GM23338 (cell line): Measurements from ENCODE around the gene THRB.

ENCODE experiments used
- CREB1 ChIP-seq: fragments of 250-450 bp; sonication (Bioruptor Pico); IDR thresholded peaks from 2 replicates; pipeline ENCODE4 v1.5.0; 2020; ENCODE audit warnings: low read depth, mild to moderate bottlenecking, moderate library complexity
- EZH2 ChIP-seq: fragments of 200-600 bp; sonication (generic); IDR thresholded peaks from one replicate; pipeline ENCODE4 v1.8.0; 2017; ENCODE audit warnings: antibody characterized with exemption, mild to moderate bottlenecking, low read depth; ENCODE audit not compliant: unreplicated experiment
- EZH2phosphoT487 ChIP-seq: fragments of 200-600 bp; sonication (generic); IDR thresholded peaks from one replicate; pipeline ENCODE4 v1.8.1; 2018; ENCODE audit warnings: antibody characterized with exemption; ENCODE audit not compliant: unreplicated experiment
- JUNB ChIP-seq: IDR thresholded peaks from one replicate; pipeline ENCODE4 v1.6.1; 2016; ENCODE audit warnings: antibody characterized with exemption; ENCODE audit not compliant: unreplicated experiment
- NANOG ChIP-seq: IDR thresholded peaks from 2 replicates; pipeline ENCODE4 v1.6.1; 2016; ENCODE audit warnings: antibody characterized with exemption, borderline replicate concordance
- POLR2AphosphoS5 ChIP-seq: IDR thresholded peaks from 2 replicates; pipeline ENCODE4 v1.6.1; 2016; ENCODE audit warnings: antibody characterized with exemption, low read depth
- ZNF114 ChIP-seq: fragments of 250-450 bp; sonication (Bioruptor Pico); IDR thresholded peaks from 2 replicates; pipeline ENCODE4 v1.5.0; 2020; ENCODE audit warnings: mild to moderate bottlenecking, moderate library complexity
- ZNF331 ChIP-seq: fragments of 250-450 bp; sonication (Bioruptor Pico); IDR thresholded peaks from 2 replicates; pipeline ENCODE4 v1.5.0; 2020; ENCODE audit warnings: low read depth, mild to moderate bottlenecking, moderate library complexity
- TF ChIP-seq, protein P1 (sequence below), 2 experiments: fragments of 200-600 bp in 1 of 2; sonication (generic) in 1 of 2; conservative IDR thresholded peaks; 2 replicates each; pipeline versions ENCODE4 v1.5.1 to v1.6.1; 2016 to 2017; ENCODE audit warnings: antibody characterized with exemption in 2 of 2, low read depth in 2 of 2, mild to moderate bottlenecking in 2 of 2, moderate library complexity in 1 of 2
- TF ChIP-seq, protein P2 (sequence below): IDR thresholded peaks from one replicate; pipeline ENCODE4 v1.6.1; 2018; ENCODE audit warnings: antibody characterized with exemption; ENCODE audit not compliant: unreplicated experiment
- TF ChIP-seq, protein P3 (sequence below): IDR thresholded peaks from 2 replicates; pipeline ENCODE4 v1.6.1; 2016; ENCODE audit warnings: antibody characterized with exemption
- TF ChIP-seq, protein P4 (sequence below): fragments of 250-450 bp; sonication (Bioruptor Pico); IDR thresholded peaks from 2 replicates; pipeline ENCODE4 v1.5.0; 2020; ENCODE audit warnings: mild to moderate bottlenecking, moderate library complexity

DNA sequence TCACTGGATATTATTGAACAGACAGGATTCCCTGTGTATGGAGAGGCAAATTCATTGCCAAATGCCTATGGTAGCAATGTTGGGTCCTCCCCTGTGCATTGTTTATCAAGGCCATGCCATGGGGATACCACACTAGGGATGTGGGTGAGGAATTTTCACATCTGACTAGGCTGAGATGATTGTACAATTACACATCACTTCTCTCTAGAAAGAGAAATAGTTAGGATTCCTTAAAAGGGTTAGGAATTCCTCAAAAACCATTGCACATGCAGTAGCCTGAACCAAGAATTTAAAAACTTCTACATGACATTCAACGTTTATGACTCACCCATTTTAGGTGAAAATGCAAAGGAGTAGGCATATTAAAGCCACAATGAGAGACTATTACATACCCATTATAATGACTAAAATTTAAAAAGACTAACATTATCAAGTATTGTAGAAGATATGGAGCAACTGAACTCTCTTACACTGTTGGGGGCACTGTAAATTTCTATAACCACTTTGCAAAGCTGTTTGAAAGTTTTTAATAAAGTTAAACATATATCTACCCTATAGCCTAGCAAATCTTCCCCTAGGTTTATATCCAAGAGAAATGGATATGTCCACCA lies 175.9 kb downstream of the THRB start:
- TF ChIP-seq, protein P1, sequence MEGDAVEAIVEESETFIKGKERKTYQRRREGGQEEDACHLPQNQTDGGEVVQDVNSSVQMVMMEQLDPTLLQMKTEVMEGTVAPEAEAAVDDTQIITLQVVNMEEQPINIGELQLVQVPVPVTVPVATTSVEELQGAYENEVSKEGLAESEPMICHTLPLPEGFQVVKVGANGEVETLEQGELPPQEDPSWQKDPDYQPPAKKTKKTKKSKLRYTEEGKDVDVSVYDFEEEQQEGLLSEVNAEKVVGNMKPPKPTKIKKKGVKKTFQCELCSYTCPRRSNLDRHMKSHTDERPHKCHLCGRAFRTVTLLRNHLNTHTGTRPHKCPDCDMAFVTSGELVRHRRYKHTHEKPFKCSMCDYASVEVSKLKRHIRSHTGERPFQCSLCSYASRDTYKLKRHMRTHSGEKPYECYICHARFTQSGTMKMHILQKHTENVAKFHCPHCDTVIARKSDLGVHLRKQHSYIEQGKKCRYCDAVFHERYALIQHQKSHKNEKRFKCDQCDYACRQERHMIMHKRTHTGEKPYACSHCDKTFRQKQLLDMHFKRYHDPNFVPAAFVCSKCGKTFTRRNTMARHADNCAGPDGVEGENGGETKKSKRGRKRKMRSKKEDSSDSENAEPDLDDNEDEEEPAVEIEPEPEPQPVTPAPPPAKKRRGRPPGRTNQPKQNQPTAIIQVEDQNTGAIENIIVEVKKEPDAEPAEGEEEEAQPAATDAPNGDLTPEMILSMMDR (conservative IDR thresholded peaks at IDR 0.05; ENCODE audit: low read depth in 2 of 2), result no peak
- TF ChIP-seq EZH2, result no peak
- TF ChIP-seq, protein P2, sequence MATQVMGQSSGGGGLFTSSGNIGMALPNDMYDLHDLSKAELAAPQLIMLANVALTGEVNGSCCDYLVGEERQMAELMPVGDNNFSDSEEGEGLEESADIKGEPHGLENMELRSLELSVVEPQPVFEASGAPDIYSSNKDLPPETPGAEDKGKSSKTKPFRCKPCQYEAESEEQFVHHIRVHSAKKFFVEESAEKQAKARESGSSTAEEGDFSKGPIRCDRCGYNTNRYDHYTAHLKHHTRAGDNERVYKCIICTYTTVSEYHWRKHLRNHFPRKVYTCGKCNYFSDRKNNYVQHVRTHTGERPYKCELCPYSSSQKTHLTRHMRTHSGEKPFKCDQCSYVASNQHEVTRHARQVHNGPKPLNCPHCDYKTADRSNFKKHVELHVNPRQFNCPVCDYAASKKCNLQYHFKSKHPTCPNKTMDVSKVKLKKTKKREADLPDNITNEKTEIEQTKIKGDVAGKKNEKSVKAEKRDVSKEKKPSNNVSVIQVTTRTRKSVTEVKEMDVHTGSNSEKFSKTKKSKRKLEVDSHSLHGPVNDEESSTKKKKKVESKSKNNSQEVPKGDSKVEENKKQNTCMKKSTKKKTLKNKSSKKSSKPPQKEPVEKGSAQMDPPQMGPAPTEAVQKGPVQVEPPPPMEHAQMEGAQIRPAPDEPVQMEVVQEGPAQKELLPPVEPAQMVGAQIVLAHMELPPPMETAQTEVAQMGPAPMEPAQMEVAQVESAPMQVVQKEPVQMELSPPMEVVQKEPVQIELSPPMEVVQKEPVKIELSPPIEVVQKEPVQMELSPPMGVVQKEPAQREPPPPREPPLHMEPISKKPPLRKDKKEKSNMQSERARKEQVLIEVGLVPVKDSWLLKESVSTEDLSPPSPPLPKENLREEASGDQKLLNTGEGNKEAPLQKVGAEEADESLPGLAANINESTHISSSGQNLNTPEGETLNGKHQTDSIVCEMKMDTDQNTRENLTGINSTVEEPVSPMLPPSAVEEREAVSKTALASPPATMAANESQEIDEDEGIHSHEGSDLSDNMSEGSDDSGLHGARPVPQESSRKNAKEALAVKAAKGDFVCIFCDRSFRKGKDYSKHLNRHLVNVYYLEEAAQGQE, result no peak
- TF ChIP-seq POLR2AphosphoS5, result no peak
- TF ChIP-seq ZNF114 (CRISPR knock-in tag), result no peak
- TF ChIP-seq ZNF331 (CRISPR knock-in tag), result no peak
- TF ChIP-seq CREB1 (CRISPR knock-in tag), result no peak
- TF ChIP-seq EZH2phosphoT487, result no peak
- TF ChIP-seq, protein P3, sequence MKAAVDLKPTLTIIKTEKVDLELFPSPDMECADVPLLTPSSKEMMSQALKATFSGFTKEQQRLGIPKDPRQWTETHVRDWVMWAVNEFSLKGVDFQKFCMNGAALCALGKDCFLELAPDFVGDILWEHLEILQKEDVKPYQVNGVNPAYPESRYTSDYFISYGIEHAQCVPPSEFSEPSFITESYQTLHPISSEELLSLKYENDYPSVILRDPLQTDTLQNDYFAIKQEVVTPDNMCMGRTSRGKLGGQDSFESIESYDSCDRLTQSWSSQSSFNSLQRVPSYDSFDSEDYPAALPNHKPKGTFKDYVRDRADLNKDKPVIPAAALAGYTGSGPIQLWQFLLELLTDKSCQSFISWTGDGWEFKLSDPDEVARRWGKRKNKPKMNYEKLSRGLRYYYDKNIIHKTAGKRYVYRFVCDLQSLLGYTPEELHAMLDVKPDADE, result no peak
- TF ChIP-seq JUNB, result no peak
- TF ChIP-seq, protein P4, sequence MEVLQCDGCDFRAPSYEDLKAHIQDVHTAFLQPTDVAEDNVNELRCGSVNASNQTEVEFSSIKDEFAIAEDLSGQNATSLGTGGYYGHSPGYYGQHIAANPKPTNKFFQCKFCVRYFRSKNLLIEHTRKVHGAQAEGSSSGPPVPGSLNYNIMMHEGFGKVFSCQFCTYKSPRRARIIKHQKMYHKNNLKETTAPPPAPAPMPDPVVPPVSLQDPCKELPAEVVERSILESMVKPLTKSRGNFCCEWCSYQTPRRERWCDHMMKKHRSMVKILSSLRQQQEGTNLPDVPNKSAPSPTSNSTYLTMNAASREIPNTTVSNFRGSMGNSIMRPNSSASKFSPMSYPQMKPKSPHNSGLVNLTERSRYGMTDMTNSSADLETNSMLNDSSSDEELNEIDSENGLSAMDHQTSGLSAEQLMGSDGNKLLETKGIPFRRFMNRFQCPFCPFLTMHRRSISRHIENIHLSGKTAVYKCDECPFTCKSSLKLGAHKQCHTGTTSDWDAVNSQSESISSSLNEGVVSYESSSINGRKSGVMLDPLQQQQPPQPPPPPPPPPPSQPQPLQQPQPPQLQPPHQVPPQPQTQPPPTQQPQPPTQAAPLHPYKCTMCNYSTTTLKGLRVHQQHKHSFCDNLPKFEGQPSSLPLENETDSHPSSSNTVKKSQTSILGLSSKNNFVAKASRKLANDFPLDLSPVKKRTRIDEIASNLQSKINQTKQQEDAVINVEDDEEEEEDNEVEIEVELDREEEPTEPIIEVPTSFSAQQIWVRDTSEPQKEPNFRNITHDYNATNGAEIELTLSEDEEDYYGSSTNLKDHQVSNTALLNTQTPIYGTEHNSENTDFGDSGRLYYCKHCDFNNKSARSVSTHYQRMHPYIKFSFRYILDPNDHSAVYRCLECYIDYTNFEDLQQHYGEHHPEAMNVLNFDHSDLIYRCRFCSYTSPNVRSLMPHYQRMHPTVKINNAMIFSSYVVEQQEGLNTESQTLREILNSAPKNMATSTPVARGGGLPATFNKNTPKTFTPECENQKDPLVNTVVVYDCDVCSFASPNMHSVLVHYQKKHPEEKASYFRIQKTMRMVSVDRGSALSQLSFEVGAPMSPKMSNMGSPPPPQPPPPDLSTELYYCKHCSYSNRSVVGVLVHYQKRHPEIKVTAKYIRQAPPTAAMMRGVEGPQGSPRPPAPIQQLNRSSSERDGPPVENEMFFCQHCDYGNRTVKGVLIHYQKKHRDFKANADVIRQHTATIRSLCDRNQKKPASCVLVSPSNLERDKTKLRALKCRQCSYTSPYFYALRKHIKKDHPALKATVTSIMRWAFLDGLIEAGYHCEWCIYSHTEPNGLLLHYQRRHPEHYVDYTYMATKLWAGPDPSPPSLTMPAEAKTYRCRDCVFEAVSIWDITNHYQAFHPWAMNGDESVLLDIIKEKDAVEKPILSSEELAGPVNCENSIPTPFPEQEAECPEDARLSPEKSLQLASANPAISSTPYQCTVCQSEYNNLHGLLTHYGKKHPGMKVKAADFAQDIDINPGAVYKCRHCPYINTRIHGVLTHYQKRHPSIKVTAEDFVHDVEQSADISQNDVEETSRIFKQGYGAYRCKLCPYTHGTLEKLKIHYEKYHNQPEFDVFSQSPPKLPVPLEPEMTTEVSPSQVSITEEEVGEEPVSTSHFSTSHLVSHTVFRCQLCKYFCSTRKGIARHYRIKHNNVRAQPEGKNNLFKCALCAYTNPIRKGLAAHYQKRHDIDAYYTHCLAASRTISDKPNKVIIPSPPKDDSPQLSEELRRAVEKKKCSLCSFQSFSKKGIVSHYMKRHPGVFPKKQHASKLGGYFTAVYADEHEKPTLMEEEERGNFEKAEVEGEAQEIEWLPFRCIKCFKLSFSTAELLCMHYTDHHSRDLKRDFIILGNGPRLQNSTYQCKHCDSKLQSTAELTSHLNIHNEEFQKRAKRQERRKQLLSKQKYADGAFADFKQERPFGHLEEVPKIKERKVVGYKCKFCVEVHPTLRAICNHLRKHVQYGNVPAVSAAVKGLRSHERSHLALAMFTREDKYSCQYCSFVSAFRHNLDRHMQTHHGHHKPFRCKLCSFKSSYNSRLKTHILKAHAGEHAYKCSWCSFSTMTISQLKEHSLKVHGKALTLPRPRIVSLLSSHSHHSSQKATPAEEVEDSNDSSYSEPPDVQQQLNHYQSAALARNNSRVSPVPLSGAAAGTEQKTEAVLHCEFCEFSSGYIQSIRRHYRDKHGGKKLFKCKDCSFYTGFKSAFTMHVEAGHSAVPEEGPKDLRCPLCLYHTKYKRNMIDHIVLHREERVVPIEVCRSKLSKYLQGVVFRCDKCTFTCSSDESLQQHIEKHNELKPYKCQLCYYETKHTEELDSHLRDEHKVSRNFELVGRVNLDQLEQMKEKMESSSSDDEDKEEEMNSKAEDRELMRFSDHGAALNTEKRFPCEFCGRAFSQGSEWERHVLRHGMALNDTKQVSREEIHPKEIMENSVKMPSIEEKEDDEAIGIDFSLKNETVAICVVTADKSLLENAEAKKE (CRISPR knock-in tag), result no peak
- TF ChIP-seq NANOG, result no peak
